SK-N-SH treated with all-trans-retinoic acid at 6 μM for 48 hours (cell line): ENCODE data around the gene ELOA.

ENCODE experiments used
- ATAC-seq: fragments of 200-7000 bp; cut with Tn5 transposase; 3 replicates; pipeline ENCODE4 v1.9.1; 2020; ENCODE audit warnings: mild to moderate bottlenecking, moderate library complexity
- ARNTL ChIP-seq: fragments of 450-650 bp; formaldehyde crosslinking; IDR thresholded peaks from 2 replicates; pipeline ENCODE4 v1.5.0; 2020; ENCODE audit warnings: low read depth, mild to moderate bottlenecking, moderate library complexity, borderline replicate concordance
- CSDC2 ChIP-seq: fragments of 250-450 bp; sonication (Bioruptor Pico); IDR thresholded peaks from 2 replicates; pipeline ENCODE4 v1.5.0; 2020; ENCODE audit warnings: mild to moderate bottlenecking, moderate library complexity
- CSRNP3 ChIP-seq: fragments of 250-450 bp; sonication (Bioruptor Pico); IDR thresholded peaks from 2 replicates; pipeline ENCODE4 v1.5.1; 2021; ENCODE audit warnings: mild to moderate bottlenecking, moderate library complexity
- ESRRG ChIP-seq: fragments of 250-450 bp; sonication (Bioruptor Pico); IDR thresholded peaks from 2 replicates; pipeline ENCODE4 v1.6.1; 2021; ENCODE audit warnings: mild to moderate bottlenecking
- GLIS3 ChIP-seq: fragments of 250-450 bp; sonication (Bioruptor Pico); IDR thresholded peaks from 2 replicates; pipeline ENCODE4 v1.5.0; 2020; ENCODE audit warnings: mild to moderate bottlenecking, moderate library complexity
- ISL1 ChIP-seq: fragments of 250-450 bp; sonication (Bioruptor Pico); IDR thresholded peaks from 2 replicates; pipeline ENCODE4 v2.1.2; 2022; ENCODE audit warnings: mild to moderate bottlenecking, moderate library complexity
- OSR1 ChIP-seq: fragments of 250-450 bp; sonication (Bioruptor Pico); IDR thresholded peaks from 2 replicates; pipeline ENCODE4 v1.8.0; 2022; ENCODE audit warnings: moderate library complexity, mild to moderate bottlenecking, inconsistent platforms
- POU6F1 ChIP-seq: fragments of 250-450 bp; sonication (Bioruptor Pico); IDR thresholded peaks from 2 replicates; pipeline ENCODE4 v1.8.0; 2021; ENCODE audit warnings: low read depth, mild to moderate bottlenecking, moderate library complexity, borderline replicate concordance
- PPARA ChIP-seq: fragments of 250-450 bp; sonication (Bioruptor Pico); IDR thresholded peaks from 2 replicates; pipeline ENCODE4 v1.5.0; 2020; ENCODE audit warnings: mild to moderate bottlenecking, borderline replicate concordance
- SNAI2 ChIP-seq: fragments of 250-450 bp; sonication (Bioruptor Pico); IDR thresholded peaks from 2 replicates; pipeline ENCODE4 v1.5.0; 2020; ENCODE audit warnings: mild to moderate bottlenecking, moderate library complexity
- TCF4 ChIP-seq: fragments of 250-450 bp; sonication (Bioruptor Pico); IDR thresholded peaks from 2 replicates; pipeline ENCODE4 v1.8.0; 2021; ENCODE audit warnings: mild to moderate bottlenecking, moderate library complexity, borderline replicate concordance
- TOX ChIP-seq: fragments of 250-450 bp; sonication (Bioruptor Pico); IDR thresholded peaks from 2 replicates; pipeline ENCODE4 v1.8.0; 2021; ENCODE audit warnings: mild to moderate bottlenecking, moderate library complexity, borderline replicate concordance
- ZC3H10 ChIP-seq: fragments of 250-450 bp; sonication (Bioruptor Pico); IDR thresholded peaks from 2 replicates; pipeline ENCODE4 v1.5.1; 2021; ENCODE audit warnings: mild to moderate bottlenecking, moderate library complexity
- ZFP3 ChIP-seq: fragments of 250-450 bp; sonication (Bioruptor Pico); IDR thresholded peaks from 2 replicates; pipeline ENCODE4 v1.5.0; 2020; ENCODE audit warnings: mild to moderate bottlenecking, moderate library complexity
- ZFP30 ChIP-seq: fragments of 450-650 bp; formaldehyde crosslinking; IDR thresholded peaks from 2 replicates; pipeline ENCODE4 v1.5.0; 2022; ENCODE audit warnings: mild to moderate bottlenecking, moderate library complexity
- ZNF70 ChIP-seq: fragments of 450-650 bp; formaldehyde crosslinking; IDR thresholded peaks from 2 replicates; pipeline ENCODE4 v1.5.0; 2020; ENCODE audit warnings: mild to moderate bottlenecking, moderate library complexity
- ZNF8 ChIP-seq: fragments of 450-650 bp; formaldehyde crosslinking; IDR thresholded peaks from 2 replicates; pipeline ENCODE4 v1.5.0; 2020; ENCODE audit warnings: mild to moderate bottlenecking, moderate library complexity
- TF ChIP-seq, protein P1 (sequence below): fragments of 250-450 bp; sonication (Bioruptor Pico); IDR thresholded peaks from 2 replicates; pipeline ENCODE4 v1.8.0; 2020; ENCODE audit warnings: mild to moderate bottlenecking, moderate library complexity, borderline replicate concordance
- TF ChIP-seq, protein P2 (sequence below): fragments of 250-450 bp; sonication (Bioruptor Pico); IDR thresholded peaks from 2 replicates; pipeline ENCODE4 v1.5.0; 2020; ENCODE audit warnings: mild to moderate bottlenecking, moderate library complexity
- TF ChIP-seq, protein P3 (sequence below): fragments of 250-450 bp; sonication (Bioruptor Pico); IDR thresholded peaks from 2 replicates; pipeline ENCODE4 v1.5.1; 2020; ENCODE audit warnings: low read depth, mild to moderate bottlenecking, moderate library complexity

The ELOA gene

DNA sequence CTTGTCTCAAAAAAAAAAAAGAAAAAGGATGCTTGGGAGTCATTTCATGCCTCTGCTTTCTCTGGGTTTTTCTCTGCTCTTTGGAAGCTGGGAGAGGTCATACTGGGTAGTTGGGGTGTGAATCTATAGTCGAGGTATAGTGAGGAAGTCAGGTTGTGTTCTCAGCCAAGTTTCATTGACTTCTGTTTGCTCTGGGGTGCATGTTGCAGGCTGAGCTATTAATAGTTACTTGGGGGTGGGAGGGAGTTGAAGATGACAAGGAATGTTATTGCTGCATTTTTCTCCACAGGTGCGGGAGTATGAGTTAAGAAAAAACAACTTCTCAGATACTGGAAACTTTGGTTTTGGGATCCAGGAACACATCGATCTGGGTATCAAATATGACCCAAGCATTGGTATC lies 48.9 kb upstream of the ELOA start:
- no peak for TF ChIP-seq ZFP3
- TF ChIP-seq, protein P1, sequence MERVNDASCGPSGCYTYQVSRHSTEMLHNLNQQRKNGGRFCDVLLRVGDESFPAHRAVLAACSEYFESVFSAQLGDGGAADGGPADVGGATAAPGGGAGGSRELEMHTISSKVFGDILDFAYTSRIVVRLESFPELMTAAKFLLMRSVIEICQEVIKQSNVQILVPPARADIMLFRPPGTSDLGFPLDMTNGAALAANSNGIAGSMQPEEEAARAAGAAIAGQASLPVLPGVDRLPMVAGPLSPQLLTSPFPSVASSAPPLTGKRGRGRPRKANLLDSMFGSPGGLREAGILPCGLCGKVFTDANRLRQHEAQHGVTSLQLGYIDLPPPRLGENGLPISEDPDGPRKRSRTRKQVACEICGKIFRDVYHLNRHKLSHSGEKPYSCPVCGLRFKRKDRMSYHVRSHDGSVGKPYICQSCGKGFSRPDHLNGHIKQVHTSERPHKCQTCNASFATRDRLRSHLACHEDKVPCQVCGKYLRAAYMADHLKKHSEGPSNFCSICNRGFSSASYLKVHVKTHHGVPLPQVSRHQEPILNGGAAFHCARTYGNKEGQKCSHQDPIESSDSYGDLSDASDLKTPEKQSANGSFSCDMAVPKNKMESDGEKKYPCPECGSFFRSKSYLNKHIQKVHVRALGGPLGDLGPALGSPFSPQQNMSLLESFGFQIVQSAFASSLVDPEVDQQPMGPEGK (CRISPR knock-in tag): no peak
- TF ChIP-seq, protein P2, sequence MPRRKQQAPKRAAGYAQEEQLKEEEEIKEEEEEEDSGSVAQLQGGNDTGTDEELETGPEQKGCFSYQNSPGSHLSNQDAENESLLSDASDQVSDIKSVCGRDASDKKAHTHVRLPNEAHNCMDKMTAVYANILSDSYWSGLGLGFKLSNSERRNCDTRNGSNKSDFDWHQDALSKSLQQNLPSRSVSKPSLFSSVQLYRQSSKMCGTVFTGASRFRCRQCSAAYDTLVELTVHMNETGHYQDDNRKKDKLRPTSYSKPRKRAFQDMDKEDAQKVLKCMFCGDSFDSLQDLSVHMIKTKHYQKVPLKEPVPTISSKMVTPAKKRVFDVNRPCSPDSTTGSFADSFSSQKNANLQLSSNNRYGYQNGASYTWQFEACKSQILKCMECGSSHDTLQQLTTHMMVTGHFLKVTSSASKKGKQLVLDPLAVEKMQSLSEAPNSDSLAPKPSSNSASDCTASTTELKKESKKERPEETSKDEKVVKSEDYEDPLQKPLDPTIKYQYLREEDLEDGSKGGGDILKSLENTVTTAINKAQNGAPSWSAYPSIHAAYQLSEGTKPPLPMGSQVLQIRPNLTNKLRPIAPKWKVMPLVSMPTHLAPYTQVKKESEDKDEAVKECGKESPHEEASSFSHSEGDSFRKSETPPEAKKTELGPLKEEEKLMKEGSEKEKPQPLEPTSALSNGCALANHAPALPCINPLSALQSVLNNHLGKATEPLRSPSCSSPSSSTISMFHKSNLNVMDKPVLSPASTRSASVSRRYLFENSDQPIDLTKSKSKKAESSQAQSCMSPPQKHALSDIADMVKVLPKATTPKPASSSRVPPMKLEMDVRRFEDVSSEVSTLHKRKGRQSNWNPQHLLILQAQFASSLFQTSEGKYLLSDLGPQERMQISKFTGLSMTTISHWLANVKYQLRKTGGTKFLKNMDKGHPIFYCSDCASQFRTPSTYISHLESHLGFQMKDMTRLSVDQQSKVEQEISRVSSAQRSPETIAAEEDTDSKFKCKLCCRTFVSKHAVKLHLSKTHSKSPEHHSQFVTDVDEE (CRISPR knock-in tag): no peak
- ATAC-seq: no peak

DNA sequence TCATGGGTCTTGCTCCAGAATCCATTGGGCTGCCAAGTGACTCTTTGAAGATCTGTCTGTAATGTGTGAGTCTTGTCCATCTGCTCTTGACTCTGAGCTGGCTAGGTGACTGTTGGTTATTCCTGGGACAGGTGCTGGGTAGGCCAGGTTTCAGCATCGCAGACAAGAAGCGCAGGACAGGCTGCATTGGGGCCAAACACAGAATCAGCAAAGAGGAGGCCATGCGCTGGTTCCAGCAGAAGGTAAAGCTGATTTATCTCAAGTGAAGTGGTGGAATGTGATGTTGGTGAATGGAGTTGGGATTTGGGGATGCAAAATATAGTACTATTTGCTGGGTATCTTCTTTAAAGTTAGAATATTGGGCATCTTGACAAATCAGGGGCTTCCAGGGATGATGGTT lies 47.6 kb upstream of the ELOA start:
- no peak for TF ChIP-seq TOX (CRISPR knock-in tag)
- no peak for TF ChIP-seq TCF4 (CRISPR knock-in tag)
- no peak for TF ChIP-seq ARNTL (CRISPR knock-in tag)
- TF ChIP-seq OSR1 (CRISPR knock-in tag): no peak
- TF ChIP-seq SNAI2: no peak
- TF ChIP-seq CSDC2: no peak
- TF ChIP-seq ESRRG: no peak
- TF ChIP-seq, protein P3, sequence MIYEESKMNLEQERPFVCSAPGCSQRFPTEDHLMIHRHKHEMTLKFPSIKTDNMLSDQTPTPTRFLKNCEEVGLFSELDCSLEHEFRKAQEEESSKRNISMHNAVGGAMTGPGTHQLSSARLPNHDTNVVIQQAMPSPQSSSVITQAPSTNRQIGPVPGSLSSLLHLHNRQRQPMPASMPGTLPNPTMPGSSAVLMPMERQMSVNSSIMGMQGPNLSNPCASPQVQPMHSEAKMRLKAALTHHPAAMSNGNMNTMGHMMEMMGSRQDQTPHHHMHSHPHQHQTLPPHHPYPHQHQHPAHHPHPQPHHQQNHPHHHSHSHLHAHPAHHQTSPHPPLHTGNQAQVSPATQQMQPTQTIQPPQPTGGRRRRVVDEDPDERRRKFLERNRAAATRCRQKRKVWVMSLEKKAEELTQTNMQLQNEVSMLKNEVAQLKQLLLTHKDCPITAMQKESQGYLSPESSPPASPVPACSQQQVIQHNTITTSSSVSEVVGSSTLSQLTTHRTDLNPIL (CRISPR knock-in tag): no peak
- TF ChIP-seq ZFP30: no peak
- TF ChIP-seq, protein P2 (CRISPR knock-in tag): no peak
- TF ChIP-seq CSRNP3: no peak
- TF ChIP-seq, protein P1 (CRISPR knock-in tag): no peak
- TF ChIP-seq ZC3H10 (CRISPR knock-in tag): no peak
- TF ChIP-seq ISL1: no peak
- no peak for TF ChIP-seq ZNF8 (CRISPR knock-in tag)
- TF ChIP-seq ZNF70 (CRISPR knock-in tag): no peak
- no peak for TF ChIP-seq PPARA (CRISPR knock-in tag)
- TF ChIP-seq GLIS3 (CRISPR knock-in tag): no peak
- no peak for TF ChIP-seq POU6F1 (CRISPR knock-in tag)
- ATAC-seq: no peak
